Endothelial cell (in vitro differentiated cells): ENCODE data around the gene SLC35C1. TPM values are rescaled to one million over a fixed set of nuclear protein-coding genes. Genes with fewer than 3 reads are reported as not detected.
A peak's percentile ranks its signal among the peaks of the same experiment; 100 is the strongest.

ENCODE experiments used
- DNase-seq: peaks from one replicate; pipeline ENCODE4 v3.0.0; 2021; ENCODE audit warnings: low spot score
- H3K27ac Mint-ChIP-seq: one replicate; pipeline ENCODE4 v1.8.0; 2021; ENCODE audit warnings: mixed read lengths, inconsistent platforms; ENCODE audit not compliant: unreplicated experiment
- H3K27me3 Mint-ChIP-seq: one replicate; pipeline ENCODE4 v1.8.0; 2021; ENCODE audit warnings: mild to moderate bottlenecking, moderate library complexity, mixed read lengths, inconsistent platforms; ENCODE audit not compliant: unreplicated experiment
- H3K36me3 Mint-ChIP-seq: one replicate; pipeline ENCODE4 v1.8.0; 2021; ENCODE audit warnings: mild to moderate bottlenecking, low read depth, mixed read lengths, inconsistent platforms; ENCODE audit not compliant: unreplicated experiment
- H3K4me1 Mint-ChIP-seq: one replicate; pipeline ENCODE4 v1.8.0; 2021; ENCODE audit warnings: mild to moderate bottlenecking, mixed read lengths, inconsistent platforms; ENCODE audit not compliant: unreplicated experiment
- H3K4me3 Mint-ChIP-seq: one replicate; pipeline ENCODE4 v1.8.0; 2021; ENCODE audit warnings: mild to moderate bottlenecking, mixed read lengths, inconsistent platforms; ENCODE audit not compliant: unreplicated experiment
- H3K9me3 Mint-ChIP-seq: one replicate; pipeline ENCODE4 v1.8.0; 2021; ENCODE audit warnings: mixed read lengths, inconsistent platforms; ENCODE audit not compliant: unreplicated experiment
- total RNA-seq: library from RNA; stranded (reverse); fragmentation: NEBNext Ultra II Directional; extraction: Animal tissue kit (Norgen Biotek cat#: 25700); gene quantifications from one replicate; pipeline ENCODE4 v1.2.1, GENCODE V29; 2021; ENCODE audit not compliant: unreplicated experiment
- TF ChIP-seq, protein P1 (sequence below): fragments of 200-600 bp; sonication (generic); IDR thresholded peaks from one replicate; pipeline ENCODE4 v1.5.0; 2021; ENCODE audit warnings: antibody characterized with exemption; ENCODE audit not compliant: unreplicated experiment

The SLC35C1 gene
- total RNA-seq, 1 donor from 2014 or later = 13.9 TPM

- TF ChIP-seq, protein P1, sequence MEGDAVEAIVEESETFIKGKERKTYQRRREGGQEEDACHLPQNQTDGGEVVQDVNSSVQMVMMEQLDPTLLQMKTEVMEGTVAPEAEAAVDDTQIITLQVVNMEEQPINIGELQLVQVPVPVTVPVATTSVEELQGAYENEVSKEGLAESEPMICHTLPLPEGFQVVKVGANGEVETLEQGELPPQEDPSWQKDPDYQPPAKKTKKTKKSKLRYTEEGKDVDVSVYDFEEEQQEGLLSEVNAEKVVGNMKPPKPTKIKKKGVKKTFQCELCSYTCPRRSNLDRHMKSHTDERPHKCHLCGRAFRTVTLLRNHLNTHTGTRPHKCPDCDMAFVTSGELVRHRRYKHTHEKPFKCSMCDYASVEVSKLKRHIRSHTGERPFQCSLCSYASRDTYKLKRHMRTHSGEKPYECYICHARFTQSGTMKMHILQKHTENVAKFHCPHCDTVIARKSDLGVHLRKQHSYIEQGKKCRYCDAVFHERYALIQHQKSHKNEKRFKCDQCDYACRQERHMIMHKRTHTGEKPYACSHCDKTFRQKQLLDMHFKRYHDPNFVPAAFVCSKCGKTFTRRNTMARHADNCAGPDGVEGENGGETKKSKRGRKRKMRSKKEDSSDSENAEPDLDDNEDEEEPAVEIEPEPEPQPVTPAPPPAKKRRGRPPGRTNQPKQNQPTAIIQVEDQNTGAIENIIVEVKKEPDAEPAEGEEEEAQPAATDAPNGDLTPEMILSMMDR = no peak
- no peak for DNase-seq
- peaks cover 5% of the 10 kb centered on the region for H3K4me1 Mint-ChIP-seq
- no peak overlapping the region for H3K27ac Mint-ChIP-seq
- peaks cover 2% of the 10 kb centered on the region for H3K27me3 Mint-ChIP-seq
- H3K36me3 Mint-ChIP-seq = no peaks in the 10 kb centered on the region
- H3K4me3 Mint-ChIP-seq = no peak overlapping the region
- no peaks in the 10 kb centered on the region for H3K9me3 Mint-ChIP-seq
These were observed 43.3 kb upstream of the SLC35C1 start for GRCh38 chr11:45761659-45762058.

DNA sequence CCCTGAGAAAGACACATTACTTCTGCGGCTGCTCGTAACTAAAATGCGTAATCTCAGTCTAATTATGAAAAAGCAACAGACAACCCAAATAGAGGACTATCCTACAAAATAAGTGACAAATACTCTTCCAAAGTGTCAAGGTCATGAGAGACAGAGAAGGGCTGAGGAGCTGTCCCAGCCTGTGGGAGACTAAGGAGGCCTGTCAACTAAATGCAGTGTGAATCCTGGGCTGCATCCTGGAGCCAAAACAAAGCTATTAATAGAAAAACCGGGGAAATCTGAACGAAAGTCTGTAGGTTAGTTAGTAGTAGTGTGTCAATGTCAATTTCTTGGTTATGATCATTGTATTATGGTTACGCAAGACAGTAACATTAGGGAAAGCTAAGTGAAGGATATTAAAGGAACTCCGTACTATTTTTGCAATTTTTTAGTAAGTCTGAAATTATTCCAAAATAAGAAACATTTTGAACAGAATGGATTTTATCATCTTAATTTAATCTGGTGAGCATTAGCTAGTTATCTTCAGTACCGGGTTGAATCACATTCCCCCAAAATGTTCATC, 39.8 kb upstream of the SLC35C1 start:
- DNase-seq = no peak
- Mint-ChIP-seq H3K9me3 (no peaks in the 10 kb centered on the region), H3K4me1 (no peaks in the 10 kb centered on the region), H3K27me3 (no peaks in the 10 kb centered on the region), H3K36me3 (no peaks in the 10 kb centered on the region), H3K27ac (no peak overlapping the region), H3K4me3 (no peak overlapping the region)
- TF ChIP-seq, protein P1 = no peak

- no peak for DNase-seq
- H3K4me1 Mint-ChIP-seq = peaks cover 2% of the 10 kb centered on the region
- no peaks in the 10 kb centered on the region for H3K27me3 Mint-ChIP-seq
- H3K27ac Mint-ChIP-seq = no peak overlapping the region
- H3K4me3 Mint-ChIP-seq = no peak overlapping the region
- H3K9me3 Mint-ChIP-seq = no peaks in the 10 kb centered on the region
- TF ChIP-seq, protein P1 = no peak
- no peaks in the 10 kb centered on the region for H3K36me3 Mint-ChIP-seq
These were observed 39.1 kb upstream of the SLC35C1 start for GRCh38 chr11:45765836-45766235.

DNA sequence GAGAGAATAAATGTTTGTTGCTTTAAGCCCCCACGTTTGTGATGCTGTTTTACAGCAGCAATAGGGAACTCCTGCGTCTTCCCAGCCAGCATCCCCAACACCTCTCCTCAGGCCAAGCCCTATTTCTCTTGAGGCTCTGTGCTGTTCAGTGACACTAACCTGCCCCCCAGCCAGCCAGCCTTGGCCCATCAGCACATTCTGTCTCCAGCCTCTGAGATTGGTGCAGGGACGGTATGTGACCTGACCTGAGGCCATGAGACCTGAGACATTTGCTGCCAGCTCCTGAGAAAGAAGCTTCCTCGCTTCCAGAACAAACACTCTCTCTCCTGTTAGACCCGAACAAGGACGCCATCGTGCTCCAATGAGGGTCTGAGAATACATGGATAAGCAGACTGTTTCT, 38.5 kb upstream of the SLC35C1 start:
- H3K4me3 Mint-ChIP-seq = no peak overlapping the region
- H3K27me3 Mint-ChIP-seq = no peaks in the 10 kb centered on the region
- no peaks in the 10 kb centered on the region for H3K9me3 Mint-ChIP-seq
- H3K36me3 Mint-ChIP-seq = no peaks in the 10 kb centered on the region
- no peak for DNase-seq
- peaks cover 6% of the 10 kb centered on the region for H3K4me1 Mint-ChIP-seq
- TF ChIP-seq, protein P1 = no peak
- H3K27ac Mint-ChIP-seq = peak overlapping the region; percentile 42

DNA sequence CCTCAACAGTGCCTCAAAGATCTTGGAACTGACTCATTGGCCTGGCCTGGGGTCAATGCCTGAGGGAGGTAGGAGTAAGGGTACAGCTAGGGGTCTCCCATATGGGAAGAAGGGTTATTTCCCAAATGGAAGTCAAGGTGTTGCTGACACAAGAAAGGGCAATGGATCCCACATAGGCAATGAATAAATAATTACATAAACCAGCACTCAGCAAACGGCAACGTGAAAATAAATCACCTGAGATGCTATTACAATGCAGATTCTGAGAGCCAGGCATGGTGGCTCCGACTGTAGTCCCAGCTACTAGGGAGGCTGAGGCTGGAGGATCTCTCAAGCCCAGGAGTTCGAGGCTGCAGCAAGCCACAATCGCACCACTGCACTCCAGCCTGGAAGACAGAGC, 36.5 kb upstream of the SLC35C1 start:
- no peaks in the 10 kb centered on the region for H3K9me3 Mint-ChIP-seq
- no peaks in the 10 kb centered on the region for H3K36me3 Mint-ChIP-seq
- H3K4me1 Mint-ChIP-seq = peaks cover 6% of the 10 kb centered on the region
- TF ChIP-seq, protein P1 = no peak
- no peaks in the 10 kb centered on the region for H3K27me3 Mint-ChIP-seq
- no peak for DNase-seq
- H3K4me3 Mint-ChIP-seq = no peak overlapping the region
- no peak overlapping the region for H3K27ac Mint-ChIP-seq
